ENCODE measurements around the gene SKAP1. TPM values are rescaled to one million over a fixed set of nuclear protein-coding genes. Genes with fewer than 3 reads are reported as not detected.
A peak's percentile ranks its signal among the peaks of the same experiment; 100 is the strongest.
"Not testable (repeated sequence)": the region's sequence is repeated elsewhere in the genome, so short reads cannot be mapped to it uniquely, and the experiment has no call there.

Gene SKAP1
- total RNA-seq, 1 experiment from 2014 or later = not detected

- no peak for DNase-seq (ENCODE audit: low spot score)
These were observed 56.7 kb downstream of the SKAP1 start for GRCh38 chr17:48373130-48373830.

- DNase-seq (ENCODE audit: low spot score) = not testable (repeated sequence)
These were observed 61.0 kb downstream of the SKAP1 start for GRCh38 chr17:48368967-48369366.

- DNase-seq (ENCODE audit: low spot score) = no peak
These were observed 61.6 kb downstream of the SKAP1 start for GRCh38 chr17:48368352-48368908.

GRCh38 chr17:48363161-48363560 lies 66.9 kb downstream of the SKAP1 start:
- DNase-seq (ENCODE audit: low spot score) = no peak

- not testable (repeated sequence) for DNase-seq (ENCODE audit: low spot score)
These were observed 69.0 kb downstream of the SKAP1 start for GRCh38 chr17:48360861-48361633.

GRCh38 chr17:48357779-48358602 lies 72.0 kb downstream of the SKAP1 start:
- DNase-seq (ENCODE audit: low spot score) = no peak

GRCh38 chr17:48356866-48357265 lies 73.1 kb downstream of the SKAP1 start:
- no peak for DNase-seq (ENCODE audit: low spot score)

- no peak for DNase-seq (ENCODE audit: low spot score)
These were observed 77.4 kb downstream of the SKAP1 start for GRCh38 chr17:48352630-48353029.

GRCh38 chr17:48351911-48352332 lies 78.1 kb downstream of the SKAP1 start:
- peak; percentile 54 for DNase-seq (ENCODE audit: low spot score)

GRCh38 chr17:48348352-48348751 lies 81.7 kb downstream of the SKAP1 start:
- DNase-seq (ENCODE audit: low spot score) = no peak

GRCh38 chr17:48347177-48347576 lies 82.8 kb downstream of the SKAP1 start:
- DNase-seq (ENCODE audit: low spot score) = no peak

GRCh38 chr17:48344251-48344650 lies 85.8 kb downstream of the SKAP1 start:
- DNase-seq (ENCODE audit: low spot score) = no peak

GRCh38 chr17:48340916-48341315 lies 89.1 kb downstream of the SKAP1 start:
- DNase-seq (ENCODE audit: low spot score) = no peak

GRCh38 chr17:48338720-48339119 lies 91.3 kb downstream of the SKAP1 start:
- DNase-seq (ENCODE audit: low spot score) = no peak

- not testable (repeated sequence) for DNase-seq (ENCODE audit: low spot score)
These were observed 92.1 kb downstream of the SKAP1 start for GRCh38 chr17:48337903-48338302.

GRCh38 chr17:48336986-48337385 lies 93.0 kb downstream of the SKAP1 start:
- no peak for DNase-seq (ENCODE audit: low spot score)

- peak; percentile 21 for DNase-seq (ENCODE audit: low spot score)
These were observed 94.0 kb downstream of the SKAP1 start for GRCh38 chr17:48335858-48336500.

GRCh38 chr17:48335146-48335784 lies 94.7 kb downstream of the SKAP1 start:
- DNase-seq (ENCODE audit: low spot score) = no peak

GRCh38 chr17:48333034-48333530 lies 96.9 kb downstream of the SKAP1 start:
- DNase-seq (ENCODE audit: low spot score) = no peak

- DNase-seq (ENCODE audit: low spot score) = no peak
These were observed 99.1 kb downstream of the SKAP1 start for GRCh38 chr17:48330887-48331286.

GRCh38 chr17:48330421-48330820 lies 99.6 kb downstream of the SKAP1 start:
- peak; percentile 16 for DNase-seq (ENCODE audit: low spot score)
